GM19238 (cell line): Measurements from ENCODE around the gene FGF14.

Experiments
- DNase-seq: peaks from one replicate; pipeline ENCODE4 v3.0.0; 2011; ENCODE audit warnings: low spot score; ENCODE audit not compliant: insufficient read length

Gene FGF14

GRCh38 chr13:102311419-102311796 lies 90.4 kb downstream of the FGF14 start:
- DNase-seq, result no peak

GRCh38 chr13:102310691-102311418 lies 91.0 kb downstream of the FGF14 start:
- DNase-seq, result no peak

GRCh38 chr13:102309110-102309509 lies 92.7 kb downstream of the FGF14 start:
- no peak for DNase-seq

- no peak for DNase-seq
Measured at GRCh38 chr13:102302534-102302933, 99.3 kb downstream of the FGF14 start.

GRCh38 chr13:102300379-102300778 lies 101.5 kb downstream of the FGF14 start:
- DNase-seq, result no peak

- DNase-seq, result no peak
Measured at GRCh38 chr13:102299366-102299765, 102.5 kb downstream of the FGF14 start.

GRCh38 chr13:102298051-102298450 lies 103.8 kb downstream of the FGF14 start:
- DNase-seq, result no peak

GRCh38 chr13:102295316-102296048 lies 106.4 kb downstream of the FGF14 start:
- DNase-seq, result no peak

GRCh38 chr13:102294407-102295018 lies 107.3 kb downstream of the FGF14 start:
- no peak for DNase-seq

- DNase-seq, result no peak
Measured at GRCh38 chr13:102293723-102294122, 108.1 kb downstream of the FGF14 start.

GRCh38 chr13:102291587-102292218 lies 110.1 kb downstream of the FGF14 start:
- no peak for DNase-seq

- no peak for DNase-seq
Measured at GRCh38 chr13:102289606-102290005, 112.2 kb downstream of the FGF14 start.

- DNase-seq, result no peak
Measured at GRCh38 chr13:102286326-102286725, 115.5 kb downstream of the FGF14 start.

GRCh38 chr13:102280366-102280765 lies 121.5 kb downstream of the FGF14 start:
- DNase-seq, result no peak

- DNase-seq, result no peak
Measured at GRCh38 chr13:102277286-102277685, 124.6 kb downstream of the FGF14 start.

- no peak for DNase-seq
Measured at GRCh38 chr13:102276404-102276803, 125.4 kb downstream of the FGF14 start.

GRCh38 chr13:102275969-102276368 lies 125.9 kb downstream of the FGF14 start:
- DNase-seq, result no peak

GRCh38 chr13:102273111-102273510 lies 128.7 kb downstream of the FGF14 start:
- DNase-seq, result no peak

GRCh38 chr13:102267191-102267590 lies 134.7 kb downstream of the FGF14 start:
- no peak for DNase-seq

GRCh38 chr13:102261809-102262208 lies 140.0 kb downstream of the FGF14 start:
- no peak for DNase-seq

GRCh38 chr13:102261316-102261715 lies 140.5 kb downstream of the FGF14 start:
- no peak for DNase-seq

- DNase-seq, result no peak
Measured at GRCh38 chr13:102260256-102260655, 141.6 kb downstream of the FGF14 start.
